Cardiac muscle cell (in vitro differentiated cells and primary cell): ENCODE measurements around the gene GLT6D1. TPM values are rescaled to one million over a fixed set of nuclear protein-coding genes. Genes with fewer than 3 reads are reported as not detected.

Experiments used
- DNase-seq, 2 donors: peaks; one replicate each; pipeline versions ENCODE4 v3.0.0 to v3.0.0-alpha.2; 2010 to 2017; ENCODE audit warnings: low read depth in 1 of 2, low spot score in 1 of 2
- H3K27ac ChIP-seq: fragments of 200-600 bp; sonication (generic); 2 replicates; pipeline ENCODE4 v1.5.1; 2016
- H3K27me3 ChIP-seq: fragments of 200-600 bp; sonication (generic); 2 replicates; pipeline ENCODE4 v1.6.0; 2016; ENCODE audit warnings: control low read depth
- H3K36me3 ChIP-seq: fragments of 200-600 bp; sonication (generic); 2 replicates; pipeline ENCODE4 v1.5.1; 2016; ENCODE audit warnings: control low read depth
- H3K4me1 ChIP-seq: fragments of 200-600 bp; sonication (generic); 2 replicates; pipeline ENCODE4 v1.8.1; 2017; ENCODE audit warnings: low read depth, mild to moderate bottlenecking, mixed run types
- H3K4me3 ChIP-seq: fragments of 200-600 bp; sonication (generic); 2 replicates; pipeline ENCODE4 v1.5.1; 2016; ENCODE audit warnings: mild to moderate bottlenecking
- H3K9me3 ChIP-seq: fragments of 200-600 bp; sonication (generic); 2 replicates; pipeline ENCODE4 v1.5.1; 2017; ENCODE audit warnings: low read depth, mild to moderate bottlenecking, control low read depth
- polyA plus RNA-seq: library from polyadenylated mRNA; unstranded; fragments of >200 nt; fragmentation: Nextera tagmentation; extraction: Ambion mirVana; gene quantifications from 2 replicates; pipeline ENCODE4 v1.2.1, GENCODE V29; 2016
- total RNA-seq: library from RNA; depleted of rRNA; stranded (reverse); fragments of >200 nt; gene quantifications from 2 replicates; pipeline ENCODE4 v1.2.3, GENCODE V29; 2016
- TF ChIP-seq, protein P1 (sequence below): IDR thresholded peaks from 2 replicates; pipeline ENCODE4 v1.5.1; 2012; ENCODE audit warnings: low read depth, mild to moderate bottlenecking, low read length

The GLT6D1 gene
- total and polyA plus RNA-seq, 2 experiments from 2014 or later, result not detected

DNA sequence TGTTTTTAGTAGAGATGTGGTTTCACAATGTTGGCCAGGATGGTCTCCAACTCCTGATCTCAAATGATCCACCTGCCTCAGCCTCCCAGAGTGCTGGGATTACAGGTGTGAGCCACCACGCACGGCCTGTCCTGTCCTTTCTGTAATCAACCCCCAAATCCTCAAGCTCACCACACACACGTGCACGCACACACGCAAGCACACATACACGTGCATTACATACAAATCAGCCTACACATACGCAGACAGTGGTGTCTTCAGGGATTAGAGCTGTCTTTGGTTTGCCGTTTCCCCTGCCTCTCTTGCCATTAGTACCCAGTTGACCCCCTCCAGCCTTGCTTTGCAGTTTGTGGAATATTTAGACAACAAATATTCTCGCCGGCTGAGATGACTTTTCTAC is 6.5 kb downstream of the GLT6D1 start:
- TF ChIP-seq, protein P1, sequence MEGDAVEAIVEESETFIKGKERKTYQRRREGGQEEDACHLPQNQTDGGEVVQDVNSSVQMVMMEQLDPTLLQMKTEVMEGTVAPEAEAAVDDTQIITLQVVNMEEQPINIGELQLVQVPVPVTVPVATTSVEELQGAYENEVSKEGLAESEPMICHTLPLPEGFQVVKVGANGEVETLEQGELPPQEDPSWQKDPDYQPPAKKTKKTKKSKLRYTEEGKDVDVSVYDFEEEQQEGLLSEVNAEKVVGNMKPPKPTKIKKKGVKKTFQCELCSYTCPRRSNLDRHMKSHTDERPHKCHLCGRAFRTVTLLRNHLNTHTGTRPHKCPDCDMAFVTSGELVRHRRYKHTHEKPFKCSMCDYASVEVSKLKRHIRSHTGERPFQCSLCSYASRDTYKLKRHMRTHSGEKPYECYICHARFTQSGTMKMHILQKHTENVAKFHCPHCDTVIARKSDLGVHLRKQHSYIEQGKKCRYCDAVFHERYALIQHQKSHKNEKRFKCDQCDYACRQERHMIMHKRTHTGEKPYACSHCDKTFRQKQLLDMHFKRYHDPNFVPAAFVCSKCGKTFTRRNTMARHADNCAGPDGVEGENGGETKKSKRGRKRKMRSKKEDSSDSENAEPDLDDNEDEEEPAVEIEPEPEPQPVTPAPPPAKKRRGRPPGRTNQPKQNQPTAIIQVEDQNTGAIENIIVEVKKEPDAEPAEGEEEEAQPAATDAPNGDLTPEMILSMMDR, result no peak
- no peaks in the 10 kb centered on the region for H3K9me3 ChIP-seq
- no peaks in the 10 kb centered on the region for H3K27me3 ChIP-seq
- H3K36me3 ChIP-seq, result no peaks in the 10 kb centered on the region
- H3K4me1 ChIP-seq, result no peaks in the 10 kb centered on the region
- no peak overlapping the region for H3K4me3 ChIP-seq
- no peak for DNase-seq
- no peak overlapping the region for H3K27ac ChIP-seq

DNA sequence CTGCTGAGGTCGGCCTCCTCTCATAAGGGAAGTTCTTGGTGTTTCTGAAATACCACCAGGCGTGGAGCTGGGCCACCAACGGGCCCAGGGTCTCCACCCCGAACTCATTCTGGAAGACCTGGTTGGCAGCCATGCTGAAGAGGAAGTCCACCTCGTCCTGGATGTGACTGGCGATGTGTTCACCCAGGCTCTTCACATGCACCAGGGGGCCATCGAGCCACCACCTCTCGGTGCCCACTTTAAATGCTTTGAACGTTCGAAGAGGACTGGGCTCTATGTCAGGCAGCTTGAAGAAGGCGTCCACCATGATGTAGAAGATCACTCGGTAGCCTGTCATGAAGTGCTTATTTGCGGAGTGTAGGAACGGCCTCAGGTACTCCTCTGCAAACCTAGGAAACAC is 15.1 kb downstream of the GLT6D1 start:
- H3K4me3 ChIP-seq, result no peak overlapping the region
- no peak for DNase-seq
- H3K27ac ChIP-seq, result no peak overlapping the region
- TF ChIP-seq, protein P1, result no peak
- no peaks in the 10 kb centered on the region for H3K4me1 ChIP-seq
- no peaks in the 10 kb centered on the region for H3K9me3 ChIP-seq
- no peaks in the 10 kb centered on the region for H3K36me3 ChIP-seq
- no peaks in the 10 kb centered on the region for H3K27me3 ChIP-seq

DNA sequence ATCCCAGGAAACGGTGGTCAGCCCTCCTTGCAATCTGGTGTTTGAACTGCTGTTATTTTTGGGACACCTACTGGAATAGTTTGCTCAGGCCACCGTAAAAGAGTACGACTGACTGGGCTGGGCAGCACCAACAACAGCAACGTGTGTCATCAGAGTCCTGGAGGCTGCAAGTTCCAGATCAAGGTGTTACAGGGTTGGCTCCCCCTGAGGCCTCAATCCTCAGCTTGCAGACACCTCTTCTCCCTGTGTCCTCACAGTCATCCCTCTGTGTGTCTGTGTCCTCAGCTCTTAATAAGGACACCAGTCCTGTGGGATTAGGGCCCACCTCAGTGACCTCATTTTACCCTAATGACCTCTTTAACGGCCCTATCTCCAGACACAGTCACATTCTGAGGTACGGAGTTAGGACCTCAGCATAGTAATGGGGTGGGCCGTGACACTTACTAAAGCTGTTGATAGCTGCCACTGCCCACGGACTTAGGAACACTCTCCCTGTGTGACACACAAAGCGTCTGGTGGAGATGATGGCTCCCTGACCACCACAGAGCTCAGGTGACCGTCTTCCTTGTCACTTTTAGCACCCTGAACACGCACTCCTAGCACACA is 16.8 kb downstream of the GLT6D1 start:
- Histone ChIP-seq H3K9me3 (no peaks in the 10 kb centered on the region), H3K36me3 (no peaks in the 10 kb centered on the region), H3K27me3 (no peaks in the 10 kb centered on the region), H3K4me1 (no peaks in the 10 kb centered on the region), H3K4me3 (no peak overlapping the region), H3K27ac (no peak overlapping the region)
- TF ChIP-seq, protein P1, result no peak
- DNase-seq, result no peak

DNA sequence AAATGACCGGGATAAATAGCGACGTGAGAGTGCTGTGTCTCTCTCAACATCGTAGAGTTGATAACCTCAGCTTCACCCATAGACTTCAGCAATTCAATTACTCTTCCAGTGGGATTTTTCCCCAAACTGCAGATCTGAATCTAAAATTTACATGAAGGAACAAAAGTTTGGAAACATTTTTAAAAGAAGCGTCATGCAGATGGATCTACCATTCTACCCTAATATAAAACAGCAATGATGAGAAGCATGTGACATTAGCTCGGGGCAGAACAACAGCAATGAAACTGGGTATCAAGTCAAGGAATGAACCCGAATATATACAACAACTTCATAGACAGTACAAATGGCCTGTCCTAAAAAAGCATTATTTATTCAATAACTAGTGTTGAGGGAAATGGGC is 18.8 kb downstream of the GLT6D1 start:
- no peaks in the 10 kb centered on the region for H3K36me3 ChIP-seq
- no peak for DNase-seq
- H3K4me1 ChIP-seq, result no peaks in the 10 kb centered on the region
- TF ChIP-seq, protein P1, result no peak
- no peaks in the 10 kb centered on the region for H3K27me3 ChIP-seq
- H3K4me3 ChIP-seq, result no peak overlapping the region
- no peak overlapping the region for H3K27ac ChIP-seq
- H3K9me3 ChIP-seq, result no peaks in the 10 kb centered on the region

DNA sequence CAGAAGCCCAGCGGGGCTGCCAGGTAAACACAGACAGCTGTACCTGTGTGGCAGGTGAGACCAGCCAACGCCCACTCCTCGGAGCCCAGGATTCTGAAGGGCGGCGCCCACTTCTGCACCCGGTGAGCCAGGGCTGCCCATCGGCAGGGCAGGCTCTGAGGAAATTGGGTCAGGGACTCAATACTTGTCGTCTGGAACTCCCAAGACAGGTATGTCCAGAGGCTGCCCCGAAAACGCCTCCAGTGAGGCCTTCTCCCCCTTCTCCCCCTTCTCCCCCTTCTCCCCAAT is 19.8 kb downstream of the GLT6D1 start:
- Histone ChIP-seq H3K4me3 (no peak overlapping the region), H3K4me1 (no peaks in the 10 kb centered on the region), H3K9me3 (no peaks in the 10 kb centered on the region), H3K27me3 (no peaks in the 10 kb centered on the region), H3K27ac (no peak overlapping the region), H3K36me3 (no peaks in the 10 kb centered on the region)
- DNase-seq, result no peak
- TF ChIP-seq, protein P1, result no peak
